Mucosa of descending colon (tissue), 3 donors: Measurements from ENCODE around the gene SARM1. TPM values are rescaled to one million over a fixed set of nuclear protein-coding genes. Genes with fewer than 3 reads are reported as not detected.

ENCODE experiments used
- ATAC-seq: fragments of 200-7000 bp; cut with Tn5 transposase; one replicate; pipeline ENCODE4 v1.9.1; 2020; ENCODE audit warnings: mild to moderate bottlenecking, moderate library complexity
- DNase-seq, 3 donors: peaks; one replicate each; pipeline ENCODE4 v3.0.0-alpha.2; 2020
- H3K36me3 ChIP-seq: fragments of 200-600 bp; one replicate; pipeline ENCODE4 v1.8.0; 2021; ENCODE audit warnings: low read depth, mild to moderate bottlenecking
- H3K4me1 ChIP-seq: fragments of 200-600 bp; one replicate; pipeline ENCODE4 v1.8.0; 2021; ENCODE audit warnings: low read depth, mild to moderate bottlenecking
- H3K4me3 ChIP-seq: fragments of 200-600 bp; one replicate; pipeline ENCODE4 v1.8.0; 2021; ENCODE audit warnings: mild to moderate bottlenecking
- H3K9me3 ChIP-seq: fragments of 200-600 bp; one replicate; pipeline ENCODE4 v1.8.0; 2021; ENCODE audit warnings: mild to moderate bottlenecking
- intact Hi-C, 2 donors: fragments of 100-400 bp; cut with DNase I in 1 of 2; cut with micrococcal nuclease in 1 of 2; formaldehyde crosslinking; loops; one replicate each; pipeline versions ENCODE4 v1.11.0 to v1.11.1; 2022; cut with DNase I, micrococcal nuclease
- total RNA-seq, 3 donors: library from RNA; stranded (reverse); fragmentation: NEBNext Ultra II Directional in 2 of 3; extraction: Animal tissue kit (Norgen Biotek cat#: 25700) in 2 of 3; gene quantifications; one replicate each; pipeline versions ENCODE4 v1.2.1 to v1.2.4, GENCODE V29; 2021 to 2023
- TF ChIP-seq, protein P1 (sequence below): fragments of 200-600 bp; IDR thresholded peaks from one replicate; pipeline ENCODE4 v1.8.0; 2022; ENCODE audit warnings: antibody characterized with exemption, mild to moderate bottlenecking
- donor health status: DM: no; HTN: no; CAD: no; lungs with moderate emphysema.
- donor health status: DM: no; HTN: no; CAD: no.
- donor health status: DM: no; HTN: yes; CAD: no.

SARM1 gene
- total RNA-seq, 3 donors from 2014 or later, result 12.8 to 16.4 (median 15.0) TPM

DNA sequence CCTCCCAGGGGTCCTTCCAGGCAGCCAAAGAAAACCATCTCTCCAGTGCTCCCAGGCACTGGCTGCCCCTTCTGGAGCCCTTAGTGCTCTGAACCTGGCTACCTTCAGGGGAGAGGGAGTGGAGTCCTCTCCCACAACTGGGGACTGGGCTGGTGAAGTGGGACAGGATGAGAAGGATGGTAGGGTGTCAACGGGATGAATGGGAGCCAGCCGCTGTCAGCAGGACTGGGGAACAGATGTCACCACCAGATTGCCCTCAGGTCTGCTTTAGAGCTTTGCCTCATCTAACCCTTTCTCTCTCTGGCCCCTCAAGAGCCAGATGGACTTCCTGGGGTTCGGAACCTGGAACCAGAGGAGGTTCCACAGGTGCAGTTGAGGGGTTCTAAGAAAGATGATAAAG lies 6.0 kb upstream of the SARM1 start:
- H3K4me1 ChIP-seq, result no peaks in the 10 kb centered on the region
- no peak overlapping the region for H3K4me3 ChIP-seq
- no peaks in the 10 kb centered on the region for H3K9me3 ChIP-seq
- ATAC-seq, result no peak
- TF ChIP-seq, protein P1, sequence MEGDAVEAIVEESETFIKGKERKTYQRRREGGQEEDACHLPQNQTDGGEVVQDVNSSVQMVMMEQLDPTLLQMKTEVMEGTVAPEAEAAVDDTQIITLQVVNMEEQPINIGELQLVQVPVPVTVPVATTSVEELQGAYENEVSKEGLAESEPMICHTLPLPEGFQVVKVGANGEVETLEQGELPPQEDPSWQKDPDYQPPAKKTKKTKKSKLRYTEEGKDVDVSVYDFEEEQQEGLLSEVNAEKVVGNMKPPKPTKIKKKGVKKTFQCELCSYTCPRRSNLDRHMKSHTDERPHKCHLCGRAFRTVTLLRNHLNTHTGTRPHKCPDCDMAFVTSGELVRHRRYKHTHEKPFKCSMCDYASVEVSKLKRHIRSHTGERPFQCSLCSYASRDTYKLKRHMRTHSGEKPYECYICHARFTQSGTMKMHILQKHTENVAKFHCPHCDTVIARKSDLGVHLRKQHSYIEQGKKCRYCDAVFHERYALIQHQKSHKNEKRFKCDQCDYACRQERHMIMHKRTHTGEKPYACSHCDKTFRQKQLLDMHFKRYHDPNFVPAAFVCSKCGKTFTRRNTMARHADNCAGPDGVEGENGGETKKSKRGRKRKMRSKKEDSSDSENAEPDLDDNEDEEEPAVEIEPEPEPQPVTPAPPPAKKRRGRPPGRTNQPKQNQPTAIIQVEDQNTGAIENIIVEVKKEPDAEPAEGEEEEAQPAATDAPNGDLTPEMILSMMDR, result no peak
- peaks cover 11% of the 10 kb centered on the region for H3K36me3 ChIP-seq
- no peak for DNase-seq
- intact Hi-C loops, result no loop called here

DNA sequence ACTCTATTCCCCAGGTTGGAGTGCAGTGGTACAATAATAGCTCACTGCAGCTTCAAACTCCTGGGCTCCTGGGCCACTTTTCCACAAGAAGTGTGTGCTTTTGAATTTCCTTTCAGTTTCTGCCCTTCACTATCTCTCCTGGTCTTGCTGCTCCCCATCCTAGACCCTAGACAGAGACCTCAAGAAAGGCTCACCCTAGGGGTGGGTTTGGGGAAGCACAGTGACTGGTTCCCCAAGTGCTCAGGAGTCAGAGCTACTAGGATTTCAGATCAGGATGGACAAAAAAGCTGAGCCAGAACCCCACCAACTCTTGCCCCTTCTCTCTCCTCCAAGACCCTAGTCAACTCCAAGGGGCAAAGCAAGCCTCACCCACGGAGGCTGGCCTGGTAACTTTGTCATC lies 4.9 kb upstream of the SARM1 start:
- H3K36me3 ChIP-seq, result peaks cover 3% of the 10 kb centered on the region
- TF ChIP-seq, protein P1, result no peak
- no peak for ATAC-seq
- peaks cover 1% of the 10 kb centered on the region for H3K4me1 ChIP-seq
- no peak overlapping the region for H3K4me3 ChIP-seq
- intact Hi-C loops, result no loop called here
- H3K9me3 ChIP-seq, result no peaks in the 10 kb centered on the region
- no peak for DNase-seq

DNA sequence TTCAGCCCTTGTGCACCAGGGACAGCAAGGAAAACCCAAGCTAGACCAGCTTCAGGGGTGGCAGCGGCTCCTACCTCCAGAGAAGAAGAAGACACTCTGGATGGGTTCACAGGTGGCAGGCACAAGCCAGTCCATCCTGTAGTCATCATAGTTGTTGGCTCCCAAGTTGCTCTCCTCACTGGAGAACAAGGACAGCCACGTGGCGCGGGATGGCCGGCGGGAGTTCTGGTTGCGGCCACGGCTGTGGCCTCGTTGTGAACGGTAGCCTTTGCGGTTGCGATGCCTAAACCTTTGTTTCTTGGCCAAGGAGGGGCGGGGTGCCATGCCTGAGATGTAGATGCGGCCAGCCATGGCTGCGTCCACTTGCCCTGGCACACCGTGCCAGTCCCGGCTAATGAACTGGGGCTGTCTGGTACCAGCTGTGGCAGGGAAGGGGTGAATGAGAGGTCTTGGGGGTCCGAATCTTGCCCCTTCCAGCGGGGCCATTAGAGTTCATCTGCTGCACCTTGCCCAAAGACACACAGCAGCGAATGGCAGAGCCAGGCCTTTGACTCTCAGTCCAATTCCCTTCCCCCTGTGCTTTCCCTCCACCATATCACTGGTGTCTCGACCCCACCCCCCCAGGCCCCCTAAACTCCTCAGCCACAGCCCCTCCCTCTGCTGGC lies 3.7 kb upstream of the SARM1 start:
- H3K9me3 ChIP-seq, result no peaks in the 10 kb centered on the region
- intact Hi-C loops, result no loop called here
- H3K4me3 ChIP-seq, result no peak overlapping the region
- TF ChIP-seq, protein P1, result no peak
- DNase-seq, result no peak
- no peaks in the 10 kb centered on the region for H3K36me3 ChIP-seq
- H3K4me1 ChIP-seq, result peaks cover 9% of the 10 kb centered on the region
- no peak for ATAC-seq

DNA sequence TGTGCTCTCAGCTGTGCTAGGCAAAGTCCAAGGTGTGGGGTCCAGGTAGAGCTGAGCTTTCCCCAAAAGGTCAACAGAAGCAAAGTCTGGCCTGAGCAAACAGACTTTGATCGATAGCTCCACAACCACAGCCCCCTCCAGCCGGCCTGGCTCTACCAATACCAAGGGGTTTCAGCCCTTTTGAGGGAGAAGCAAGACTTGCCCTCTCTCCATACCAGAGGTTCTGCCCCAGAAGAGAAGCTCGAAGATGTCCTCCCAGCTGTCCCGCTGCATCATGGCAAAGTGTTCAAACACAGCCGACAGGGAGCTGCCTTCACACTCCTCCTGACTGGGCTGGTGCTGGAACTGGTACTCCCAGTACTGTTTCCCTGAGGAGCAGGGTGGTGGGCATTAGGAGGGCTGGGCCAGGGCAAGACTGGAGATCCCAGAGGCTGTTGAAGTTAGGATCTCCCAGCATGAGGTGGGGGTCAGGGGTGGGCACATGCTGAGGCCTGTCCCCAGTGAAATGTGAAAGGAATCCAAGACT lies 3.1 kb upstream of the SARM1 start:
- intact Hi-C loops, result no loop called here
- DNase-seq, result no peak
- Histone ChIP-seq H3K4me3 (no peak overlapping the region), H3K4me1 (peaks cover 11% of the 10 kb centered on the region), H3K9me3 (no peaks in the 10 kb centered on the region), H3K36me3 (no peaks in the 10 kb centered on the region)
- ATAC-seq, result no peak
- TF ChIP-seq, protein P1, result no peak

DNA sequence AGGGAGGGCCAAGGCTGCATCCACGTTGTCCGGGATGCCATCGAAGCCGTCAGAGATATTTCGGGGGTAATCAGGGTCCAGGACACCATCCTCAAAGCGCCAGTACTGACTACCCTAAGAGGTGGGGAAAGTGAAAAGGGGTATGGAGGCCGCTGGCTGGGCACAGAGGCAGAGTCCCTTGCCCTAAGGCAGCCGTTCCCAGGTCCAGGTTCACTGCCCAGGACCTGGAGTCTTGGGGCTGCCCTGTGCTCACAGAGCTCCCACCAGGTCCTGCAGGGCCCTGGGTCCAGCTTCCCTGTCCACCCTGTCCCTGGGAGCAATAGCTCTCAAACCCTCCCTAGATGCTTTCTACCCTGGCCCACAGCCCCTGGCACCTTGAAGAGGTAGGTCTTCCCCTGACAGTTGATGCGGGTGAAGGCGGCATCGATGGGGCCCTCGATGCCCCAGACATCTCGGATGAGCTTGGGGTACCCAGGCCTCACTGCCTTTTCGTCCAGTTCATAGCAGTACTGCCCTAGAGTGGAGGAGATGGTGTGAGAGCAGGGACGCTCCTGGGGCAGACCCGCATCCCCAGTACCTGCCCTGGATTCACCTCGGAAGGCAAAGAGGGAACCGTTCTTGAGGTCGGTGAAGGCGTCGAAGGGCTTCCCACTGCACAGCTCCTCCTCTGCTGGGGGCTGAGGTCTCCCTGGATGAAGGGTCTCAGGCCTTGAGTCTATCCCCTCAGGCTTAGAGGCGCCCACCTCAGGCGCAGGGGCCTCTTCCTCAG lies 2.4 kb upstream of the SARM1 start:
- Histone ChIP-seq H3K4me3 (no peak overlapping the region), H3K4me1 (peaks cover 11% of the 10 kb centered on the region), H3K36me3 (no peaks in the 10 kb centered on the region), H3K9me3 (no peaks in the 10 kb centered on the region)
- no peak for ATAC-seq
- no peak for DNase-seq
- intact Hi-C loops, result no loop called here
- TF ChIP-seq, protein P1, result no peak
